ENCODE data around the gene JADE2. TPM values are rescaled to one million over a fixed set of nuclear protein-coding genes. Genes with fewer than 3 reads are reported as not detected.

The JADE2 gene
- polyA plus RNA-seq, 2 of the 4 experiments (the other 2 are of a cell fraction), result 24.0 to 27.1 TPM

GRCh38 chr5:134578578-134579283 is 53.3 kb downstream of the JADE2 start:
- Histone ChIP-seq H3K4me3 (no peak overlapping the region), H3K4me2 (no peak overlapping the region), H3K27ac (no peak overlapping the region), H3K4me1 (peaks cover 20% of the 10 kb centered on the region), H3K9me3 (no peaks in the 10 kb centered on the region)
- ATAC-seq (no peak), DNase-seq (ENCODE audit: low read depth in 1 of 2, low spot score in 1 of 2) (no peak), FAIRE-seq (no peak)
- no peak for TF ChIP-seq RARB (CRISPR knock-in tag; IDR thresholded peaks at IDR 0.05)
- TF ChIP-seq MAX (IDR thresholded peaks at IDR 0.05), result no peak
- TF ChIP-seq RCOR1 (IDR thresholded peaks at IDR 0.05; ENCODE audit: low read depth, low read length), result no peak
- TF ChIP-seq EHF (CRISPR knock-in tag; IDR thresholded peaks at IDR 0.05), result no peak
- WGBS (ENCODE audit: missing lambda C conversion rate), result 90% methylated on average over 29 of the region's 32 CpGs
- ChIA-PET POLR2A (interaction anchor here (1.0 kb wide), 1 partner anchor 54 kb away, joined by 3 read pairs; no protein-coding TSS in a partner anchor), CTCF (interaction anchor here (0.6 to 8.3 kb wide), 54 partner anchors 8 to 396 kb away, joined by 3 to 149 read pairs (median 4); partner anchors contain the start of genes CDKL3, CDKN2AIPNL, JADE2 and PCBD2)

- no peak for TF ChIP-seq JUNB (IDR thresholded peaks at IDR 0.05)
- TF ChIP-seq EHF (CRISPR knock-in tag; IDR thresholded peaks at IDR 0.05), result no peak
- TF ChIP-seq BCL3 (IDR thresholded peaks at IDR 0.05), result no peak
- no peak for TF ChIP-seq TP53 (CRISPR knock-in tag; IDR thresholded peaks at IDR 0.05)
- TF ChIP-seq HOXA7 (CRISPR knock-in tag; IDR thresholded peaks at IDR 0.05), result no peak
- no peak for TF ChIP-seq MAX (IDR thresholded peaks at IDR 0.05)
- no peak for TF ChIP-seq KDM5A (IDR thresholded peaks at IDR 0.05)
- TF ChIP-seq RAD21 (conservative IDR thresholded peaks at IDR 0.05 in 1 of 2, IDR thresholded peaks at IDR 0.05 in 1 of 2), result no peak
- no peak for TF ChIP-seq ZSCAN20 (CRISPR knock-in tag; IDR thresholded peaks at IDR 0.05)
- TF ChIP-seq BHLHE40 (IDR thresholded peaks at IDR 0.05; ENCODE audit: low read depth, low read length), result no peak
- H3K4me3 ChIP-seq, result no peak overlapping the region
- ChIA-PET CTCF (interaction anchor here (1.0 to 8.3 kb wide), 9 partner anchors 8 to 325 kb away, joined by 3 to 149 read pairs (median 47); partner anchors contain the start of genes CDKN2AIPNL, JADE2 and PCBD2), POLR2A (no interaction called here)
- no peak overlapping the region for H3K4me2 ChIP-seq
- 91% methylated on average over 13 of the region's 13 CpGs for WGBS (ENCODE audit: missing lambda C conversion rate)
- DNase-seq (ENCODE audit: low read depth in 1 of 2, low spot score in 1 of 2) (no peak), ATAC-seq (no peak), FAIRE-seq (no peak)
- H3K27ac ChIP-seq, result no peak overlapping the region; a peak in 1 of 6 replicates
- peaks cover 20% of the 10 kb centered on the region for H3K4me1 ChIP-seq
- H3K9me3 ChIP-seq, result no peaks in the 10 kb centered on the region
These were observed 53.9 kb downstream of the JADE2 start for GRCh38 chr5:134579284-134579771.

GRCh38 chr5:134580001-134580460 is 54.6 kb downstream of the JADE2 start:
- no peak for DNase-seq (ENCODE audit: low read depth in 1 of 2, low spot score in 1 of 2)
- CTCF ChIA-PET, result interaction anchor here (0.6 to 8.3 kb wide), 12 partner anchors 12 to 325 kb away, joined by 3 to 149 read pairs (median 4); partner anchors contain the start of genes CDKN2AIPNL, JADE2 and PCBD2
- no peak for ATAC-seq
- no peak for FAIRE-seq
- POLR2A ChIA-PET, result no interaction called here
- H3K4me3 ChIP-seq, result no peak overlapping the region
- no peak for TF ChIP-seq JUN (IDR thresholded peaks at IDR 0.05)
- no peak for TF ChIP-seq NPAS2 (CRISPR knock-in tag; IDR thresholded peaks at IDR 0.05; ENCODE audit: borderline replicate concordance)
- TF ChIP-seq RAD21 (conservative IDR thresholded peaks at IDR 0.05 in 1 of 2, IDR thresholded peaks at IDR 0.05 in 1 of 2), result no peak
- TF ChIP-seq JUNB (IDR thresholded peaks at IDR 0.05), result no peak
- no peak for TF ChIP-seq EHF (CRISPR knock-in tag; IDR thresholded peaks at IDR 0.05)
- no peak for TF ChIP-seq CBX2 (IDR thresholded peaks at IDR 0.05; ENCODE audit: borderline replicate concordance, low read depth)
- no peak for TF ChIP-seq RARB (CRISPR knock-in tag; IDR thresholded peaks at IDR 0.05)
- no peak for TF ChIP-seq TP53 (CRISPR knock-in tag; IDR thresholded peaks at IDR 0.05)
- no peak for TF ChIP-seq HOXB13 (CRISPR knock-in tag; IDR thresholded peaks at IDR 0.05; ENCODE audit: low read depth)
- TF ChIP-seq RNF2 (IDR thresholded peaks at IDR 0.05; ENCODE audit: borderline replicate concordance, low read depth), result no peak
- TF ChIP-seq CHD4 (IDR thresholded peaks at IDR 0.05; ENCODE audit: borderline replicate concordance), result no peak
- TF ChIP-seq MAX (IDR thresholded peaks at IDR 0.05), result no peak
- TF ChIP-seq NFE2L2 (conservative IDR thresholded peaks at IDR 0.05; ENCODE audit: low read length), result no peak
- no peak for TF ChIP-seq GATA3 (IDR thresholded peaks at IDR 0.05; ENCODE audit: borderline replicate concordance)
- no peak for TF ChIP-seq HOXB5 (CRISPR knock-in tag; IDR thresholded peaks at IDR 0.05)
- TF ChIP-seq ZC3H11A (IDR thresholded peaks at IDR 0.05), result no peak
- no peak overlapping the region for H3K4me2 ChIP-seq
- no peak overlapping the region for H3K27ac ChIP-seq
- peaks cover 20% of the 10 kb centered on the region for H3K4me1 ChIP-seq
- 95% methylated on average over 10 of the region's 14 CpGs for WGBS (ENCODE audit: missing lambda C conversion rate)
- H3K9me3 ChIP-seq, result no peaks in the 10 kb centered on the region

All from A549 (cell line).